HCT116 (cell line): ENCODE results near the gene PCMT1.

ENCODE experiments used
- EZH2 ChIP-seq: fragments of 200-600 bp; sonication (generic); IDR thresholded peaks from 2 replicates; pipeline ENCODE4 v1.6.1; 2017; ENCODE audit warnings: antibody characterized with exemption, mixed run types
- JUND ChIP-seq: IDR thresholded peaks from 2 replicates; pipeline ENCODE4 v1.6.1; 2012
- POLR2A ChIP-seq: IDR thresholded peaks from 2 replicates; pipeline ENCODE4 v1.7.0; 2011; ENCODE audit warnings: borderline replicate concordance; ENCODE audit not compliant: insufficient read depth, insufficient read length; ENCODE audit errors: extremely low read depth
- RAD21 ChIP-seq: IDR thresholded peaks from 2 replicates; pipeline ENCODE4 v1.6.1; 2012; ENCODE audit warnings: low read depth, mild to moderate bottlenecking
- REST ChIP-seq: IDR thresholded peaks from 2 replicates; pipeline ENCODE4 v1.6.1; 2012; ENCODE audit warnings: low read depth
- ZNF274 ChIP-seq: fragments of 200-500 bp; sonication (Bioruptor generic); IDR thresholded peaks from 2 replicates; pipeline ENCODE4 v1.6.1; 2014; ENCODE audit warnings: mild to moderate bottlenecking, low read depth, low read length, inconsistent platforms
- TF ChIP-seq, protein P1 (sequence below), 3 experiments: fragments of 200-600 bp in 1 of 3; sonication (generic) in 1 of 3; IDR thresholded peaks in 2 of 3; conservative IDR thresholded peaks in 1 of 3; 2 replicates each; pipeline ENCODE4 v1.5.1; 2012 to 2017; ENCODE audit warnings: low read depth in 2 of 3, low read length in 2 of 3, antibody characterized with exemption in 1 of 3, borderline replicate concordance in 1 of 3, control low read depth in 1 of 3, mild to moderate bottlenecking in 1 of 3, mixed read lengths in 1 of 3, mixed run types in 1 of 3, moderate library complexity in 1 of 3; ENCODE audit not compliant: insufficient read depth in 1 of 3
- TF ChIP-seq, protein P2 (sequence below): IDR thresholded peaks from 2 replicates; pipeline ENCODE4 v1.6.1; 2012

DNA sequence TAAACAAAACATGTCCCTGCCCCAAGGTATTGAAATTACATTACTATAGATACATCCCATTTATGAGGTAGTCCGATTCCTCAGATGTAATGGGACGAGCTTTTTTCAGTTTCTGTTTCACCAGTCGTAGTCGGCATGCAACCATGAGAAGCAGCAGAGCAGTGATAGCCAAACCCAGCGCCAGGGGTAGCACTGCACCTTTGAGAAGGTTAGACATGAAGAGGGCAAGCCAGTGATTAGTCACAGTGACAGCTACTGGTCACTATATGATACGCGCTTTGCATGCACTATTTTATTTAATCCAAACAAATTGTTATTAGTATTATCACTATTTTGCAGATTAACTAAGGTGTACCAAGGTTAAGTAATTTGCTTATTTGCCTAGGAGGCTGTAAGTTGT, 71.0 kb downstream of the PCMT1 start:
- TF ChIP-seq, protein P1, sequence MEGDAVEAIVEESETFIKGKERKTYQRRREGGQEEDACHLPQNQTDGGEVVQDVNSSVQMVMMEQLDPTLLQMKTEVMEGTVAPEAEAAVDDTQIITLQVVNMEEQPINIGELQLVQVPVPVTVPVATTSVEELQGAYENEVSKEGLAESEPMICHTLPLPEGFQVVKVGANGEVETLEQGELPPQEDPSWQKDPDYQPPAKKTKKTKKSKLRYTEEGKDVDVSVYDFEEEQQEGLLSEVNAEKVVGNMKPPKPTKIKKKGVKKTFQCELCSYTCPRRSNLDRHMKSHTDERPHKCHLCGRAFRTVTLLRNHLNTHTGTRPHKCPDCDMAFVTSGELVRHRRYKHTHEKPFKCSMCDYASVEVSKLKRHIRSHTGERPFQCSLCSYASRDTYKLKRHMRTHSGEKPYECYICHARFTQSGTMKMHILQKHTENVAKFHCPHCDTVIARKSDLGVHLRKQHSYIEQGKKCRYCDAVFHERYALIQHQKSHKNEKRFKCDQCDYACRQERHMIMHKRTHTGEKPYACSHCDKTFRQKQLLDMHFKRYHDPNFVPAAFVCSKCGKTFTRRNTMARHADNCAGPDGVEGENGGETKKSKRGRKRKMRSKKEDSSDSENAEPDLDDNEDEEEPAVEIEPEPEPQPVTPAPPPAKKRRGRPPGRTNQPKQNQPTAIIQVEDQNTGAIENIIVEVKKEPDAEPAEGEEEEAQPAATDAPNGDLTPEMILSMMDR (IDR thresholded peaks at IDR 0.05 in 2 of 3, conservative IDR thresholded peaks at IDR 0.05 in 1 of 3; ENCODE audit: borderline replicate concordance in 1 of 3, insufficient read depth in 1 of 3, low read depth in 2 of 3, low read length in 2 of 3): no peak
- TF ChIP-seq EZH2: no peak
- no peak for TF ChIP-seq POLR2A
- no peak for TF ChIP-seq ZNF274
- TF ChIP-seq JUND: no peak
- no peak for TF ChIP-seq REST
- TF ChIP-seq RAD21: 0 out of 2 replicates have a peak, but pooled peaks have one; percentile 5
- TF ChIP-seq, protein P2, sequence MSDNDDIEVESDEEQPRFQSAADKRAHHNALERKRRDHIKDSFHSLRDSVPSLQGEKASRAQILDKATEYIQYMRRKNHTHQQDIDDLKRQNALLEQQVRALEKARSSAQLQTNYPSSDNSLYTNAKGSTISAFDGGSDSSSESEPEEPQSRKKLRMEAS: no peak
